ENCODE results near the gene HNF4A.

Gene HNF4A

GRCh38 chr20:44354979-44355497 is 461 bp upstream of the HNF4A start:
- no peak overlapping the region for H3K4me3 ChIP-seq (ENCODE audit: low read depth, low read length)
- DNase-seq (ENCODE audit: low read depth), result no peak
- TF ChIP-seq MYC (IDR thresholded peaks at IDR 0.05; ENCODE audit: low read depth, low read length) (no peak), CTCF (IDR thresholded peaks at IDR 0.05; ENCODE audit: low read depth, low read length) (no peak)

GRCh38 chr20:44356353-44356723 is 839 bp downstream of the HNF4A start:
- TF ChIP-seq CTCF (IDR thresholded peaks at IDR 0.05; ENCODE audit: low read depth, low read length), result no peak
- TF ChIP-seq MAX (IDR thresholded peaks at IDR 0.05; ENCODE audit: low read depth, low read length), result no peak
- no peak for TF ChIP-seq MYC (IDR thresholded peaks at IDR 0.05; ENCODE audit: low read depth, low read length)
- no peak for TF ChIP-seq POLR2A (IDR thresholded peaks at IDR 0.05; ENCODE audit: extremely low read depth, insufficient read length)
- H3K4me3 ChIP-seq (ENCODE audit: low read depth, low read length), result no peak overlapping the region
- no peak for DNase-seq (ENCODE audit: low read depth)

- TF ChIP-seq MYC (IDR thresholded peaks at IDR 0.05; ENCODE audit: low read depth, low read length) (no peak), MAX (IDR thresholded peaks at IDR 0.05; ENCODE audit: low read depth, low read length) (no peak), CTCF (IDR thresholded peaks at IDR 0.05; ENCODE audit: low read depth, low read length) (no peak), POLR2A (IDR thresholded peaks at IDR 0.05; ENCODE audit: extremely low read depth, insufficient read length) (no peak)
- DNase-seq (ENCODE audit: low read depth), result no peak
- H3K4me3 ChIP-seq (ENCODE audit: low read depth, low read length), result no peak overlapping the region
Measured at GRCh38 chr20:44357020-44357419, 1.5 kb downstream of the HNF4A start.

GRCh38 chr20:44357555-44358125 is 2.1 kb downstream of the HNF4A start:
- H3K4me3 ChIP-seq (ENCODE audit: low read depth, low read length), result no peak overlapping the region
- no peak for TF ChIP-seq MAX (IDR thresholded peaks at IDR 0.05; ENCODE audit: low read depth, low read length)
- TF ChIP-seq CTCF (IDR thresholded peaks at IDR 0.05; ENCODE audit: low read depth, low read length), result no peak
- TF ChIP-seq MYC (IDR thresholded peaks at IDR 0.05; ENCODE audit: low read depth, low read length), result no peak
- no peak for TF ChIP-seq POLR2A (IDR thresholded peaks at IDR 0.05; ENCODE audit: extremely low read depth, insufficient read length)
- DNase-seq (ENCODE audit: low read depth), result no peak

GRCh38 chr20:44358776-44359175 is 3.3 kb downstream of the HNF4A start:
- H3K4me3 ChIP-seq (ENCODE audit: low read depth, low read length), result no peak overlapping the region
- no peak for TF ChIP-seq MYC (IDR thresholded peaks at IDR 0.05; ENCODE audit: low read depth, low read length)
- TF ChIP-seq MAX (IDR thresholded peaks at IDR 0.05; ENCODE audit: low read depth, low read length), result no peak
- no peak for TF ChIP-seq CTCF (IDR thresholded peaks at IDR 0.05; ENCODE audit: low read depth, low read length)
- no peak for TF ChIP-seq POLR2A (IDR thresholded peaks at IDR 0.05; ENCODE audit: extremely low read depth, insufficient read length)
- no peak for DNase-seq (ENCODE audit: low read depth)

- DNase-seq (ENCODE audit: low read depth), result no peak
- H3K4me3 ChIP-seq (ENCODE audit: low read depth, low read length), result no peak overlapping the region
- TF ChIP-seq MAX (IDR thresholded peaks at IDR 0.05; ENCODE audit: low read depth, low read length) (no peak), POLR2A (IDR thresholded peaks at IDR 0.05; ENCODE audit: extremely low read depth, insufficient read length) (no peak), CTCF (IDR thresholded peaks at IDR 0.05; ENCODE audit: low read depth, low read length) (no peak), MYC (IDR thresholded peaks at IDR 0.05; ENCODE audit: low read depth, low read length) (no peak)
Measured at GRCh38 chr20:44360221-44360620, 4.7 kb downstream of the HNF4A start.

Data from NB4 (cell line).